Body of pancreas (tissue), 4 donors: ENCODE results near the gene PDCD1.
A peak's percentile ranks its signal among the peaks of the same experiment; 100 is the strongest.

ENCODE experiments used
- POLR2A ChIP-seq, 3 donors: fragments of 450-650 bp; IDR thresholded peaks; one replicate each; pipeline ENCODE4 v1.6.1; 2016; ENCODE audit warnings: antibody characterized with exemption in 3 of 3, mild to moderate bottlenecking in 2 of 3
- TF ChIP-seq, protein P1 (sequence below), 7 experiments: fragments of 450-650 bp in 4 of 7; fragments of 200-600 bp in 3 of 7; sonication (generic) in 3 of 7; IDR thresholded peaks; one replicate each; pipeline ENCODE4 v1.5.1; 2016 to 2019; ENCODE audit warnings: antibody characterized with exemption in 7 of 7

- TF ChIP-seq, protein P1, sequence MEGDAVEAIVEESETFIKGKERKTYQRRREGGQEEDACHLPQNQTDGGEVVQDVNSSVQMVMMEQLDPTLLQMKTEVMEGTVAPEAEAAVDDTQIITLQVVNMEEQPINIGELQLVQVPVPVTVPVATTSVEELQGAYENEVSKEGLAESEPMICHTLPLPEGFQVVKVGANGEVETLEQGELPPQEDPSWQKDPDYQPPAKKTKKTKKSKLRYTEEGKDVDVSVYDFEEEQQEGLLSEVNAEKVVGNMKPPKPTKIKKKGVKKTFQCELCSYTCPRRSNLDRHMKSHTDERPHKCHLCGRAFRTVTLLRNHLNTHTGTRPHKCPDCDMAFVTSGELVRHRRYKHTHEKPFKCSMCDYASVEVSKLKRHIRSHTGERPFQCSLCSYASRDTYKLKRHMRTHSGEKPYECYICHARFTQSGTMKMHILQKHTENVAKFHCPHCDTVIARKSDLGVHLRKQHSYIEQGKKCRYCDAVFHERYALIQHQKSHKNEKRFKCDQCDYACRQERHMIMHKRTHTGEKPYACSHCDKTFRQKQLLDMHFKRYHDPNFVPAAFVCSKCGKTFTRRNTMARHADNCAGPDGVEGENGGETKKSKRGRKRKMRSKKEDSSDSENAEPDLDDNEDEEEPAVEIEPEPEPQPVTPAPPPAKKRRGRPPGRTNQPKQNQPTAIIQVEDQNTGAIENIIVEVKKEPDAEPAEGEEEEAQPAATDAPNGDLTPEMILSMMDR (IDR thresholded peaks at IDR 0.05) = no peak
- peak in 2 of 3 donors; percentile 14 to 33 for TF ChIP-seq POLR2A (IDR thresholded peaks at IDR 0.05)
Measured at GRCh38 chr2:241894056-241894641, 35.5 kb upstream of the PDCD1 start.
